RWPE2 (cell line): ENCODE data around the gene FBXO28.
A peak's percentile ranks its signal among the peaks of the same experiment; 100 is the strongest.

Experiments
- ATAC-seq: fragments of 200-7000 bp; cut with Tn5 transposase; 3 replicates; pipeline ENCODE4 v1.9.1; 2021; ENCODE audit warnings: low read depth
- DNase-seq: peaks from one replicate; pipeline ENCODE4 v3.0.0-alpha.2; 2020; ENCODE audit warnings: low spot score
- H3K27ac ChIP-seq: fragments of 450-650 bp; 2 replicates; pipeline ENCODE4 v1.5.1; 2017; ENCODE audit warnings: mild to moderate bottlenecking; ENCODE audit not compliant: poor library complexity, severe bottlenecking
- H3K27me3 ChIP-seq: fragments of 250-450 bp; sonication (Bioruptor Pico); 2 replicates; pipeline ENCODE4 v1.5.1; 2021; ENCODE audit warnings: mild to moderate bottlenecking, moderate library complexity; ENCODE audit not compliant: insufficient read depth, poor library complexity, severe bottlenecking
- H3K36me3 ChIP-seq: fragments of 250-450 bp; sonication (Bioruptor Pico); 2 replicates; pipeline ENCODE4 v1.5.1; 2020; ENCODE audit warnings: low read depth, mild to moderate bottlenecking, moderate library complexity
- H3K4me1 ChIP-seq: fragments of 250-450 bp; sonication (Bioruptor Pico); 2 replicates; pipeline ENCODE4 v1.5.1; 2021; ENCODE audit warnings: mild to moderate bottlenecking, moderate library complexity; ENCODE audit not compliant: insufficient read depth, poor library complexity, severe bottlenecking
- H3K4me3 ChIP-seq: fragments of 250-450 bp; sonication (Bioruptor Pico); 2 replicates; pipeline ENCODE4 v1.5.1; 2021; ENCODE audit warnings: mild to moderate bottlenecking, moderate library complexity; ENCODE audit not compliant: severe bottlenecking
- H3K9me3 ChIP-seq: fragments of 250-450 bp; sonication (Bioruptor Pico); 2 replicates; pipeline ENCODE4 v1.5.1; 2021; ENCODE audit warnings: mild to moderate bottlenecking, moderate library complexity; ENCODE audit not compliant: severe bottlenecking
- CTCF ChIP-seq: fragments of 450-650 bp; IDR thresholded peaks from one replicate; pipeline ENCODE4 v1.5.1; 2017; ENCODE audit warnings: mild to moderate bottlenecking, moderate library complexity; ENCODE audit not compliant: poor library complexity, severe bottlenecking

FBXO28 gene

DNA sequence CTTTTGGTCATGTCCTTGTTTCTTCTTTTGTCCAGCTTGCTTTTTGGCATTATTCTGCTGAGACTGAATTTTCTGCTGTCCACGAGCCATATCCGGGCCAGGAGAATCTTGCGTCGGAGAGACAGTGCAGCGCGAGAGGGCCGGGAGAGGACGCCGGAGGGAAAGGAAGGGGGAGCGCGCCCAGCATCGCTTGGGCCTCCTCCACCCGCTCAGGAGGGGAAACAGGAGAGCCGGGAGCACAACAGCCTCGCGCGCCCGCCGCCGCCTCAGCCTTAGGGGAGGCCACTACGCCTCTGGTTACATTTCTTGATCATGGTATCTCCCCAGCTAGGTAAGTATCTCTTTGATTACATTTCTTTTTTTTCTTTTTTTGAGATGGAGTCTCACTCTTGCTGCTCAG lies 61.7 kb downstream of the FBXO28 start:
- Histone ChIP-seq H3K27ac (no peak overlapping the region), H3K36me3 (no peaks in the 10 kb centered on the region), H3K4me3 (no peak overlapping the region), H3K27me3 (no peaks in the 10 kb centered on the region), H3K9me3 (no peaks in the 10 kb centered on the region), H3K4me1 (no peaks in the 10 kb centered on the region)
- peak; percentile 58 for DNase-seq
- ATAC-seq, result peak; percentile 79
- TF ChIP-seq CTCF, result no peak

- Histone ChIP-seq H3K27me3 (no peaks in the 10 kb centered on the region), H3K4me3 (no peak overlapping the region), H3K9me3 (no peaks in the 10 kb centered on the region), H3K36me3 (no peaks in the 10 kb centered on the region), H3K4me1 (no peaks in the 10 kb centered on the region), H3K27ac (no peak overlapping the region)
- TF ChIP-seq CTCF, result no peak
- ATAC-seq, result no peak
- no peak for DNase-seq
These were observed 63.6 kb downstream of the FBXO28 start for GRCh38 chr1:224177356-224177999.

GRCh38 chr1:224178894-224179293 lies 65.0 kb downstream of the FBXO28 start:
- Histone ChIP-seq H3K4me1 (no peaks in the 10 kb centered on the region), H3K27ac (no peak overlapping the region), H3K9me3 (no peaks in the 10 kb centered on the region), H3K27me3 (no peaks in the 10 kb centered on the region), H3K36me3 (no peaks in the 10 kb centered on the region), H3K4me3 (no peak overlapping the region)
- ATAC-seq (no peak), DNase-seq (no peak)
- no peak for TF ChIP-seq CTCF

GRCh38 chr1:224180783-224181452 lies 67.0 kb downstream of the FBXO28 start:
- Histone ChIP-seq H3K9me3 (no peaks in the 10 kb centered on the region), H3K27ac (no peak overlapping the region), H3K36me3 (no peaks in the 10 kb centered on the region), H3K27me3 (no peaks in the 10 kb centered on the region), H3K4me1 (no peaks in the 10 kb centered on the region), H3K4me3 (no peak overlapping the region)
- no peak for TF ChIP-seq CTCF
- ATAC-seq, result no peak
- DNase-seq, result no peak

- no peaks in the 10 kb centered on the region for H3K9me3 ChIP-seq
- H3K27ac ChIP-seq, result no peak overlapping the region
- H3K4me3 ChIP-seq, result no peak overlapping the region
- H3K36me3 ChIP-seq, result no peaks in the 10 kb centered on the region
- no peak for TF ChIP-seq CTCF
- H3K4me1 ChIP-seq, result no peaks in the 10 kb centered on the region
- ATAC-seq (no peak), DNase-seq (no peak)
- no peaks in the 10 kb centered on the region for H3K27me3 ChIP-seq
These were observed 67.5 kb downstream of the FBXO28 start for GRCh38 chr1:224181453-224181810.
